IPS DF 19.7 (cell line): ENCODE results near the gene TPTE2.
"Not testable (repeated sequence)": the region's sequence is repeated elsewhere in the genome, so short reads cannot be mapped to it uniquely, and the experiment has no call there.

ENCODE experiments used
- DNase-seq: peaks from one replicate; pipeline ENCODE4 v3.0.0-alpha.2; 2013; ENCODE audit warnings: low read depth, low spot score

Gene TPTE2

DNA sequence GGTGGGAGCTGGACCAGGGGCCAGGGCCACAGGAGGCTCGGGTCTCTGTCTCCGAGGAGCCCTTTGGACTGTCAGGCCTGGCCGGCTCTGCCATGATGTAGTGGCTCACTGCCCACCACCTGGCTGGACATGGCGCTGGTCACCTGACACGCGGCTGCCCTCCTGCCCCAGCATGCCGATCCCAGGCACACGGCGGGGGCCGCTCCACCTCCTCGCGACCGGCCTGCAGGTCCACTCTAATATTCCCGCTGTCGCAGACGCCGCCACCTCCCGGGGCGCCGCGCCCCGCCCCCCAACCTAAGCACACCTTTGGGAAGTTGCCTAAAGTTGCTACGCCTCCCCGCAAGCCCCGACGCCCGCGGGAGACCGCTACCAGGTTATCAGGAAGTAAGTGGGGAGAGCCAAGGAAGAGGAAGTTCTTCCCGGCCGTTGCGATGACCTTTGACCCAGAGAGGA is at the start of gene TPTE2:
Gene TPTE2 (minus strand): TSS at position 406 of the 456 bp plus-strand sequence. CDS start 58,298 bp downstream, outside the sequence.
- not testable (repeated sequence) for DNase-seq

DNA sequence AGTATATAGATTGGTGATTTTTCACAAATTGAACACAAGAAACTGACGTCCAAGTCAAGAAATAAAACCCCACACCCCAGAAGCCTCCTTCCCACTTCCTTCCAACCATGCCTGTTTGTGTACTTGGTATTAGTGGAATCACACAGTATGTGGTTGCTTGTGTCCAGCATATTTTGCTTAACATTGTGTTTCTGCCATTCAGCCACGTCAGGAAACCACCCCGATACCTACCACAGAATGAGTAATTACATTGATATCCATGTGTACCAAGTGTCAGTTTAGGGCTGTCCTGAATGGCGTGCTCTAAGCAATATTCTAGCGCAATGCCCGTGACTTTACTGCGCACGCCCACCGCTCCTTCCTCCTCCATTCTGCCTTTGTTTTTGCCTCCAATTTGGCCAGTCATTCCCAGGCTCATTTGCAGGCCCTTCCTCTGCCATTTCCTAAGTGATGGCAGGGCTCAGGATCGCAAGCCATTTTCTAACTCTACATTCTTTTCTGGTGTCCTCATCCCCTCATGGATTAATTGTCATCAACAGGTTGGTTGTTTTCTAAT is 46.3 kb upstream of the TPTE2 start:
- DNase-seq, result no peak

DNA sequence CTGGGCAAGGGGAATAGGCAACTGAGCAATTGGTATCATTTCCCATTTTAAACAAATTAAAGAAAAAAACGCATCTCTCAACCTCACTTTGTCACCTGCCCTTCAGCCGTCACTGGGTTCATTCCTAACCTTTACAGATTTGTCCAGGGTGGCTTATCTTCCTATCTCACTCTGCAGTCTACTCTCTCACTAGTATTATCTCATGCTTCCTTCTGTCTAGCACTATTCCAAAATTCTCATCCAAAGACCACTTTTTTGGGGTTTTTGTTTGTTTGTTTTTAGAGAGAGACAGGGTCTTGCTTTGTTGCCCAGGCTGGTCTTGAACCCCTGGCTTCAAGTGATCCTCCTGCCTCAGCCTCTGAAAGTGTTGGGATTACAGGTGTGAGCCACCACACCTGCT is 45.4 kb upstream of the TPTE2 start:
- DNase-seq, result no peak

DNA sequence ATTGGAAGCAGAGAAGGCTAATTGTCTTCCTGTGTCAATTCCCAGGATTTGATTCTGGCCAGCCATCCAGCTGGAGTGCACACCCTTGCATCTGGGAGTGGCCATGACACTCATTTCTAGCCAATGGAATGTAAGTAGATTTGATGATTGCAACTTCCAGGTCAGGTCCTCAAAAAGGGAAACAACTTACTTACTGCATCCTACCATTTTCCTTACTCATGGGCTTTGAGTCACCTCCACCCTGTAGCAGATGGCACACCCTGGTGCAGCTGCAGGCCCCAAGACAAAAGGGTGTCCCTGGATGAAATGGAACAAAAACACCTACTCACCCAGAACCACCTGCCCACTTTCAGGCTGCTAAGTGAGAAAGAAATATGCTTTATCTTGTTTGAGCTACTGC is 44.8 kb upstream of the TPTE2 start:
- no peak for DNase-seq

DNA sequence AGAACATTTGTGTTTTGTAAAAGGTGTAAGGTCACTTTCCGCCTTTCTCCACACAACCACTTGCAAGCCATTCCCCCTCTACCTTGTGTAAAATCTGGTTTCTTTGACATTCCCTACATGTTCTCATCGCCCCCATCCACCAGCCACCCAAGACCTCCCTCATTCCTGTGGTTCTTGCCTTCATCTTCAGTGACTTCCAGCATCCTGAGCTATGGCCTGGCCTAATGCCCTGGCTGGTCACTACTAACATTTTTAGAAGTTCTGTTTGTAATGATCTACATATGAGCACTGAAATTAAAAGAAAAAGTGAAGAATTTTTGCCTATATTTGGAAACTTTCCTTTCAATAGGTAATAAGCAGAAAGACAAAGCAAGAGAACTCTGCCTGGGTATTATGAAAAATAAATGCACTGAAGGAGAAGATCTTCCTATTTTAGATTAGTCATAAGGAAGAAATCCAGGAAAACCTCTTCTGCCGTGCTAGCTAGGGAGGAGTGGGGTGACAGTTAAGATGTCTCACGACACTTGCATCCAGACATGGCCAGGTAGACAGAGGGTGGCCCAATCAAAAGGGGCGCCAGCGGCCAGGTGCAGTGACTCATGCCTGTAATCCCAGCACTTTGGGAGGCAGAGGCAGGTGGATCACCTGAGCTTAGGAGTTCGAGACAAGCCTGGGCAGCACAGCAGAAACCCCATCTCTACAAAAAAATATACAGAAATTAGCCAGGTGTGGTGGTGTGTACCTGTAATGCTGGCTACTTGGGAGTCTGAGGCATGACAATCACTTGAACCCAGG is 44.0 kb upstream of the TPTE2 start:
- no peak for DNase-seq

DNA sequence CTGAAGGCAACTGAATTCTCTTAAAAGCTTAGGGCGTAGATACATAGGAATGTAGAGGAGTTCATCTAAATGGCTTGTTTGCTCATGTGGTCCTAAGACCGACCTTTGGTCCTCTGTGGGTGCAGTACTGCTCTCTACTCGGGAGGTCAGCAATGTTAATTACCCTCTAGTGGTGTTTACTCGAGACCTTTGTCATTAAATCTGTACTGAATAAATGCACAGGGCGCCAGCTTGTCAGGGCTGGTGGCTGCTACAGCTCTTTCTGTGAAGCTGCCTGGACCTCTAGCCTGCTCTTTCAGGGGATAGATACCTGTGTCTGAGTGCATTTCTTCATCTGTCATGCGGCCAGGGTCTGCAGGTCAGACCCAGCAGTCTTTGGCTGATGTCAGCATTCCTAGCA is 43.0 kb upstream of the TPTE2 start:
- no peak for DNase-seq

DNA sequence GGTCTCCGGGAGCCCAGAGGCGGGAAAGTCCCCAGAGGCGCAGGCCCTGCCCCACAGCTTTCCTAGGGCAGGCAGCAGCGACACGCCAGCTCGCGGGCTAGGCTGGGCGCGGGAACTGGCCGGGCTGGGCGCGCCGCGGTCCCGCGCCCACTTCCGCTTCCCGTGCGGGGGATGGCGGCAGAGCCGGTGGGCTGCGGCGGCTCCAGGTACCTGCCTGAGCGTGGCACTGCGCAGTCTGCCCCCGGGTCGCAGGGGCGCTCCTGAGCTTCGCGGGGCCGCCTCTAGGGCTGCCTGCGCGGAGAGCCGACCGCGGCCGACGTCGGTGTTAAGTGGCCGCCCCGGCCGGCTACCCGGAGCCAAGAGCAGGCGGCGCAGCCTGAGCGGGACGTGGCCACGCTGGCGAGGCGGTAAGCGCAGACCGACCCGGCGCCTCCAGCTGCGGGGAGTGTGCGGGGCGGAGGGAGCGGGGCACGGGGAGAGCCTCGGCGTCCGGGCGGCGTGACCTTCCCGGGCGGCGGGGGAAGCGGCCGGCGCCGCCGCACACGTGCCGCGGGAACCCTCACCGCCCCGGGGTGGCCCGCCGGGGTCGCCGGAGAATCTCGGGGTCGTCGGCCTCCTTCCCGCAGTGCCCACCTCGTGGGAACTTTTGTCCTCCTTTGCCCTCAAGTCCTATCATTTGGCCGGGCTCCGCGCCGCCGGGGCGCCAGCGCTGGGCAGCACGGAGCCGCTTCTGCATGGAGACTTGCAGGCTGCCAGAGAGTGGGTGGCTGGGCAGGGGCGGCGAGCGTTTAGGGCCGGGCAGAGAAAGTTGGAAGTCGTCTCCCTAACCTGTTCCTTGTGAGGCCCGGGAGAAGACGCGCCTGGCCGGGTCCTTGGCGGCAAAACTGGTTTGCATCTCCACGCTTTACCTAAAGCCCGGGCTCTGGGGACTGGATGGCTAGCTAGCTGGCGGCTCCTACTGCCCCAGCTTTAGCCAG is 40.7 kb upstream of the TPTE2 start:
- DNase-seq, result peak; percentile 3

DNA sequence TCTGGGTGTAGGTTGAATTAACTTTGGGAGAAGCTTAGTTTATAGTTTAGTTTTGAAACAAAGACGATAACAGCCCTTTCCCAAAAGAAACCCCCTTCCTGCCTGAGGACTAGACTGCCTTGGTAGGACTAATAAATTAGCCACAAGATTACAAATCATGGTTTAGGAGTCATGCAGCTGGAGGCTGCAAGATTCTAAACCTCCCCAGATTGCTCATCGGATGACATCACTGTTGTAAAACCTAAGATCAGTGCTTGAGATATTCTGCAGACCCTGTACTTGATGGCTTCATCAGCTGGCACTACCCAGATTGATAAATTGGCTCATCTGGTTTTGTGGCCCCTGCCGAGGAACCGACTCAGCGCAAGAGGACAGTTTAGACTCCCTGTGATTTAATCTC is 36.2 kb upstream of the TPTE2 start:
- DNase-seq, result no peak

DNA sequence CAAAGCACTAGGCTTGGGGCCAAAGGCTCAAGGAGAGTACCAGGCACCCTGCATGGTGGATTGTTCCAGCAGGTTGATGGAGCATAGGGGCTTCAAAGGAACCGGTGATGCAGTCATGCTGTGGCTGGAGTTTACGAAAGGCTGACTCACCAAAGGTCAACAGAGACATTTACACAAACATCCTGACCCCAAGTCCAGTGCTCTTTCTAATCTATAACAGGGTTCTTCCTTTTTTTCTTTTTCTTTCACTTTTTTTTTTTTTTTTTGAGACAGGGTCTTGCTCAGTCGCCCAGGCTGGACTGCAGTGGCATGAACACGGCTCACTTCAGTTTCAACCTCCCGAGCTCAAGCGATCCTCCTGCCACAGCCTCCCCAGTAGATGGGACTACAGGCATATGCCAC is 35.6 kb upstream of the TPTE2 start:
- DNase-seq, result no peak

DNA sequence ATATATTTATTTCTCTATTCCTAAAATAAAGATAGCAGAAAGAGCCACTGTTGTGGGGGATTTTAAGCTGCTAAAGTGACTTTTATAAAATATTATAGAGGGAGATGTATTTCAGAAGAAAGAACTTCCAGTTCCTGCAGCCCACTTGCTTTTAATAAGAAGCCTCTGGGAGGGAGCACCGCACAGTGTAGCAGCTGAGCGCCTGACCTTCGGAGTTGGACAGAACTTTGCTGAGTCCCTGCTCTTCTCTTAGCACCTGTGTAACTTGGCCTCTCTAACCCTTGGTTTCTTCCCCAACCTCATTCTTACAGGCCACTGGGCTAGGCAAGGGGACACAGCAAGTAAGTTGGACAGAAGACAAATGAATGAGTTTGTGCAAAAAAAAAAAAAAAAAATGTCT is 34.8 kb upstream of the TPTE2 start:
- no peak for DNase-seq

DNA sequence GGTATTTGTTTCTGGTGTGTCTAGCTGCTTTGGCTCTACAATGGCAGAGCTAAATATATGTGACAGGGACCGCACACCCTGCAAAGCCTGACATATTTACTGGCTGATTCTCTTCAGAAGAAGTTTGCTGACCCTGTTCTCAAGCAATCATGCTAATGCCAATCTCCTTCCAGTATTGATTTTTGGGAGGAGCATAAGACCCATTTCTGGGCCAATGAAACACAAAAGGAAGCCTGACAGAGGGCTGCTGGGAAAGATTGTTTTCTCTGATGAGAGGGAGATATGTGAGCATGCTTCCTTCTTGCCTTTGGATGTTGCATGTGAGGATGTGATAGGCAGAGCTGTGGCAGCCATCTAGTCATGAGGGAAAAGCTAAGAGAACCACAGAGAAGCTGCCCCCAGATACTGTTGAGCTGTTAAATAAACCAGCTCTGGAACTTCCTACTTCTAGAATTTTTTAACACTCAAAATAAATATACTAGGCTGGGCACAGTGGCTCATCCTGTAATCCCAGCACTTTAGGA is 31.4 kb upstream of the TPTE2 start:
- no peak for DNase-seq

DNA sequence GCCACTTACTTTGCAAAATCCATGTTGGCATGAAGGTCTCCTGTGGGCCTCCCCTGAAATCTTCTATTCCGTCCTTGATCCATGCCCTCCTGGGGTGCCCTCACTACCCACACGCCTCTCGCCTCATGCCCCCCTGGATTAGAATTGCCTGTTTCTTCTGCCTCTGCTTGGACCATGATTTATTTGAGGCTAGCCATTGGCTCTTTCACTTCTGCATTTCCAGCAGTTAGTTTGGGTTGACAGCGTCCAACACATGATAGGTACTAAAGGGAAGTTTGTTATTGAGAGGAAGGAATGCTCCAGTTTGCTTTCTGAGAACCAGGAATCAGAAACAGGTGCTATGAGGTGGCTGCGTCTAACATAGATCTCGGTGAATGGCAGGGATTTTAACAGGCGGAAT is 30.5 kb upstream of the TPTE2 start:
- DNase-seq, result no peak

DNA sequence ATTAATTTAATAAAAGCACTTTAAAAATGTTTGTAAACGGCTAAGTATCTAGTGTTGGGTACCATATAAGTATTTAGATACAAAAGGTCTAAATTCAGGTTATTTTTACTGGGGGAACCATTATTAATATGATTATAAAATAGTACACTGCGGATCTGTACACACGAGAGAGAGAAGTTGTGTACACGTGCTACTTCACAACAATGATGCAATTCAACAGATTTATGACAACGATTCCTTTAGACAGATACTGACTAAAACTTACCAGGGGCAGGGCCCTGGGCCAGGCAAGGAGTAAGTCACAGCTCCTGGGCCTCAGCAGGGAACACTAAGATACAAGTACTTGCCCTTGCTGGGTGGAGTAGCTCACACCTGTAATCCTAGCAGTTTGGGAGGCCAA is 29.1 kb upstream of the TPTE2 start:
- DNase-seq, result no peak

DNA sequence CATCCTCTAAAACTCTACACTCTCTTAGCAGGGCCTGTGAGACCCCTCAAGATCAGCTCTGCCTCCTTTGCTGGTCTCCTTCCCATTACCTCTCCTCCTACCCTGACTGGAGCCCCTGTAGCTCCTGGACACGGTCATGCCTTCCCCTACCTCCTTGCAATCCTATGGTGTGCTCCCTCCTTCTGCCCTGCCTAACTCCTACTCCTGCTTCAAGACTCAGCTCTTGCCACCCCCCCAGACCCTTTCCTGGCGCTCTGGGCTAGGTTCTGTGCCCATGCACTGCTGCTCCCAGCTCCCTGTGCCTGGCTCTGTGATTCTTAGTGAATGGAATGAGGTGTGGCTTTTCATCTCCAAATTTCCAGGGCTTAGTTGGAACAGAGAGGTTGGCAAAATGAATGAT is 28.0 kb upstream of the TPTE2 start:
- no peak for DNase-seq

DNA sequence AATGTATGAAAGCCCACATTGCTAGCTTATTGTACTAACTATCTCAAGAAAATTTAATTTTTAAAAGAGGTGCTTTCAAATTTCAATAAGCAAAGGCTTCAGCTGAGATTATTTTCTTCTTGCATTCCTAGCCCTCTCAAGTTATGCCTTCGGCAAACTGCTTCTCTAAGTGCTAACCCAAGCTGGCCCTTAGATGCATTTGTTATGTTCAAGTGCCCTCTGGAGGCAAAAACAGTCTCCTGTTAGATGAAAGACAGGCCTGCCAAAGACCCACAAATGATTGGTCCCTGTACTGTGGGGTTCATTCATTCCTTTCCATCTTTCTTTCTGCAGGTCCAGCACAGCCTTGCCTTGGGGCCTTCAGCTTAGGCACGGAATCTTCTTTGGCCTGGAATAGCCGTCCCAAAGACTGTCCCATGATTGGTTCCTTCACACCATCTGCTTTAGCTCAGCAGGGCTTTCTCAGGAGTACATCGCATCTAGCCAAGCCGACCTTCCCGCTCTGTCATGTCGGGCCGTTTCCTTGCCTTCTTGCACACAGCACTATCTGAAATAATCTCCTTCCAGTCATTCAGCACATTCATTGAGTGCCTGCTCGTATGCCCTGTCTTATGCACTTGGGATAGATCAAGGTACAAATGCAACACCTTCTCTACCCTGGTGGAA is 26.4 kb upstream of the TPTE2 start:
- peak; percentile 9 for DNase-seq

DNA sequence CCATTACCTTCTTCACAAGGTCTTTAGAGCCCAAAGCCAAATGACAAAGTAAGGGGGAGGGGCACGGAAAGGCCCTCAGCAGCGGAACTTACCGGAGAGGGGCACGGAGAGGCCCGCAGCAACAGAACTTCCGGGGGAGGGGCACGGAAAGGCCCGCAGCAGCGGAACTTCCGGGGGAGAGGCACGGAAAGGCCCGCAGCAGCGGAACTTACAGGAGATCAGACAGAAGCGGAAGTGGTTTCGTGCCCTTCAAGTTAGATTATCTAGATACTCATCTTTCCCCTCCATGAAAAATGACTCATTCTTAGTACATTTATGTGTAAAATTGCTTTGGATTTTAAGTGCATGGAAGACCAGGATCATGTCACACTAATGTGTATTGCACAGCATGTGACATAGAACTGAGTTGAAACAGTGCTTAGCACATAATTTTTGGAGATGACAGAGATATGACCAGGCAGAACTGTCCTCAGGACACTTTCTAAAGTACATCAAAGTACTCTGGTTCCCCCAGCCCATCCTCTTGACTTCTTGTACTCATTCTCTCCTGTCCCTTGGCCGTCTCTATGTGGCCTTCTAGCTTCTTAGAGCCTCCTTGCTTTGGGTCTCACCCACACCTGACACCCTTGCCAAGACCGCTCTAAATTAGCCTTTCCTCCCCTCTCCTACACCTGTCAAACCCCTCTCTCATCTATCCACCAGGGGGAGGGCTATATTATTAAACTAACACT is 25.7 kb upstream of the TPTE2 start:
- no peak for DNase-seq

DNA sequence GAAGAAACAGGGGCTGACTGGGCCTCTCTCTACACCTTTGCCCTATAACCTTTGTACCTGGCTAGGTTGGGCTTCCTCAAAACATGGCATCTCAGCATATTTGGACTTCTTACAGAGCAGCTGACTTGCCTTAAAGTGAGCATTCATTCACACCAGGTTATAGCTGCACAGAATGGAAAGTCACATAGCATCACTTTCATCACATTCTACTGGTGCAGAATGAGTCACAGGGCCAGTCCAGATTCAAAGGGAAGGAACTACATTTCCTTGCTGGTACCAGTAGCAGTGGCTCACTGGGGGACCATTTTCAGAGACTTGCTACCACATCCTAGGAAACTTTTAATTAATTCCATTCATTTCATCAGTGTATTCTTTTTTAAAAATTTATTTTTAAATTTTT is 20.3 kb upstream of the TPTE2 start:
- no peak for DNase-seq

DNA sequence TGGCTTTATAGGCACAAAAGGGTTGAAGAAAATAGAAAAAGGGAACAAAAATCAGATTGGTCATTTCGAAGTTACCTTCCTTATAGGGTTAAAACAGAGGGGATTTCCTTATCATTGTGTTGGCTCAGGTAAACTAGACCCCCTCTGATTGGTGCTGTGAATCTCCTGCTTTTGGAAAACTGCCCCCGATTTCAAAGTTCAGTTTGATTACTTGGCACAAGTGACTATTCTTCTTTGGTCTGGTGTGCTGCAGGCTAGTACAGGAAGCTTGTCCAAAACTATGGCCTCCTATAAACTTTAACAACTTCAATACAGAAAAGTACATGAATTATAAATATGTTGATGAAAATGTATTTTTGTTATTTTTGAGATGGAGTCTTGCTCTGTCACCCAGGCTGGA is 13.9 kb upstream of the TPTE2 start:
- DNase-seq, result no peak

DNA sequence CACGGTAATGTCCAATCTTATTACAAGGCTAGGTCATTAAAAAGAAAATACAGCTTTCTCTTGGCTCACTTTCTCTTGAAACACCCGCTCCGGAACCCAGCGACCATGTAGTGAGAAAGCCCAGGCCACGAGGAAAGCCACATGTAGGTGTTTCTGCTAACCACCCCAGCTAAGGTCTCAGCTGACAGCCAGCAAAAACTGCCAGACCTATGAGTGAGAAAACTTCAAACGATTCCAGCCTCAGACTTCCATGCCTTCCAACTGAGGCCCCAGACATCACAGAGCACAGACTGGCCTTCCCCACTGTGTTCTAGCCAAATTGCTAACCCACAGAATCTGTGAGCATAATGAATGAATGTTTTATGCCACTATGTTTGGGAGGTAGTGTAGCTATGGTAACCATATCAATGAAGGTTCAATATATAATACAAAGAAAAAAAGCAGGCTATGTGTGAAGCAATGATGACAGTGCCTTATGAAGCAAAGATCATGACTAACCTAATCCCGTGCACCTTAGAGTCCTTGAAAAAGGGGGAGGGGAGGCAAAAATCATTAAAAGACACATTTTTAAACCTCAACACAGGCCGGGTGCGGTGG is 11.9 kb upstream of the TPTE2 start:
- DNase-seq, result no peak

DNA sequence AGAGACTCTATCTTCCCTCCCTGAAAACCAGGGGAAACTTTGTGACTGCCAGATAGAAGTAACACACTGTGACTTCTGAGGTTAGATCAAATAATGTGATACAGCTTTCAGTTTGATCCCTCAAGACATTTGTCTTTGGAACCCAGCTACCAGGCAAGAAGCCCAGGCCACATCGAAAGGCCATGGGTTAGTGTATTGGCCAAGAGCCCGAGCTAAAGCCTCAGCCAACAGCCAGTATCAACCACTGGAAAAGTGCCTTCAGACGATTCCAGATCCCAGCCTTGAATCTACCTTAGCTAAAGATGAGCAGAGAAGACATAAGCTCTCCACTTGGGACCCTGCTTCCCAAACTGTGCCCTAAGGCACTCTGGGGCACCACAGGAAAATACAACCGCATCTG is 10.9 kb upstream of the TPTE2 start:
- DNase-seq, result no peak
